ENCODE data around the gene PMP22.

- TF ChIP-seq ZFX (IDR thresholded peaks at IDR 0.05), result no peak
- TF ChIP-seq CTCF (conservative IDR thresholded peaks at IDR 0.05), result no peak
Observed at GRCh38 chr17:15181333-15181732, 83.8 kb downstream of the PMP22 start.
